ENCODE data around the gene EFNA1.

Gene EFNA1, protein sequence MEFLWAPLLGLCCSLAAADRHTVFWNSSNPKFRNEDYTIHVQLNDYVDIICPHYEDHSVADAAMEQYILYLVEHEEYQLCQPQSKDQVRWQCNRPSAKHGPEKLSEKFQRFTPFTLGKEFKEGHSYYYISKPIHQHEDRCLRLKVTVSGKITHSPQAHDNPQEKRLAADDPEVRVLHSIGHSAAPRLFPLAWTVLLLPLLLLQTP

GRCh38 chr1:155127105-155127966, at the start of gene EFNA1:
EFNA1 (plus strand) TSS chr1:155127876; CDS start chr1:155127978, 102 bp downstream.
- DNase-seq = peak; percentile 13

GRCh38 chr1:155078469-155079209, 49.0 kb upstream of the EFNA1 start, which contains the start of gene EFNA3:
EFNA3 (plus strand) TSS chr1:155078837; CDS start chr1:155078942, 105 bp downstream.
- peak; percentile 77 for DNase-seq

- no peak for DNase-seq
These were observed 48.5 kb upstream of the EFNA1 start for GRCh38 chr1:155079210-155079486.

DNA sequence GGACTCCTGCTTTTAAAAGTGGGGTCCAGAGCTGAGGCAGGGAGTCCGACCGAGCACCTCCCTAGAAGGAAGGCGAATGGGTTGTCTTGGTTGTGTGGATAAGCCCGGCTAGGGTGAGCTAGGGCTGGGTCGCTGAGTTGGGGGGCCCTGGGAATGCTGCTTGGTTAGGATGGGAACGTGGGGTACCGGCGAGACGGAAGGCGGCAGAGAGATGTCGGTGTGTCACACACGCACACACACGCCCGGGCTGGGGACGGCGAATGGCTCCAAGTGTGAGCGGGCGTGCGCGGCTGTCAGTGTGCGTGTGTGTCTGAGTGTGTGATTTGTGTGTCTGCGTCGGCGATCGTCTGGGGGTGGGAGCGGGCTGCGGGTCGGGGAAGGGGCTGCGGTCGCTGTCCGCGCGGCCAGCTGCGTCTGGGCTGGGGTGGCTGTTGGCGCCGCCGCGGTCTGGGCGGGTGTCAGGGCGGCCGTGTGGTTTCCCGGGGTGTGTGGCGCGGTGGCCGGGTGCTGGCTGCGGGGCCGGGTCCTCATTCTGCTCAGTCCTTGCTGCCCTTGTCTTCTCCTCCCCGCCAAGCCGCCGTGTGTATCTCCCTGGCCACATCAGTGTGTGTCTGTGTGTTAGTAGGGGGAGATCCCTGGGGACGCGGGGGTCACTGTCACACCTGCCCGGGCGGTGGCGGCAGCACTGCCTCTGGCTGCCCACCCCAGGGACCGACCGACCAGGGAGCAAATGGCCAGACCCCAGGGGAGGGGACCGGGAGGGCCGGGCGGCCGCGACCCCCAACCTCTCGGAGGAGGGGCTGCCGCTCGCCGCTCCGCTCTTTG, 48.0 kb upstream of the EFNA1 start:
- DNase-seq = no peak

- DNase-seq = peak; percentile 74
These were observed 47.1 kb upstream of the EFNA1 start for GRCh38 chr1:155080312-155081228.

DNA sequence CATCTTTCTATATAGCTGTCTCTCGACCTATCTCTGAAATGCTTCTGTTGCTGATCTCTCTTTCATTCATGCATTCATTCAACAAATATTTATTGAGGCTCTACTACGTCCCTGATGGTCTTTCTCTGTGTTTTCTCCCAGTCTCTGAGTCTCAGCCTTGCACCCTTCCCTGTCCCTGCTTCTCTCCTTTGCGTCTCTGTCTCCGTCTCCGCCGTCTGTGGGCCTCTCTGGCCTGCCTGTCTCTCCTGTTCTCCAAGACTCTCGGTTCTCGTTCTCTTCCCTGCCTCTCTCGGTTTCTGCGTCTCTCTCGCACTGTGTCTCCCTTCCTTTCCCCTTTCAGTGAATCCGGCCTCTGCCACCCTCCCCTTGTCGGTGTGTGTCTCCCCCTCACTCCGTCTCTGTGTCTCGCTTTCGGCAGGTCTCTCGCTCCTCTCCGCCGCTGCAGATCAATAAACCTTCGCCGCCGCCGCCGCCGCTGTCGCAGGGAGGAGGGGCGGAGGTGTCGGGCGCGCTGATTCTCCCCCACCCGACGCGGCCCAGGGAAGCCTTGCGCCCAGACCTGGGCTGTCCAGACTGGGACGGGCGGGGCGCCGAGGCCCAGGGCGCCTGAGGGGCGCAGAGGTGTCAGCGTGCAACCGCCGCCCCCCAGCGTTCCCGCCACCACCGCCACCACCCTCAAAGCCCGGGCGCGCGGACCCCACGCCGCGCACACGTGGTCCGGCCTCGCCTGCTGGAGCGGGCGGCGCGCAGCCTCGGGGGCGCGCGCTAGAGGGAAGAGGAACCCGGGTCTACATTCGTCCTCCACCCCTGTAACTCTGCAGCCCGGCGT, 46.0 kb upstream of the EFNA1 start:
- DNase-seq = peak; percentile 39

- no peak for DNase-seq
These were observed 45.2 kb upstream of the EFNA1 start for GRCh38 chr1:155082301-155083051.

DNA sequence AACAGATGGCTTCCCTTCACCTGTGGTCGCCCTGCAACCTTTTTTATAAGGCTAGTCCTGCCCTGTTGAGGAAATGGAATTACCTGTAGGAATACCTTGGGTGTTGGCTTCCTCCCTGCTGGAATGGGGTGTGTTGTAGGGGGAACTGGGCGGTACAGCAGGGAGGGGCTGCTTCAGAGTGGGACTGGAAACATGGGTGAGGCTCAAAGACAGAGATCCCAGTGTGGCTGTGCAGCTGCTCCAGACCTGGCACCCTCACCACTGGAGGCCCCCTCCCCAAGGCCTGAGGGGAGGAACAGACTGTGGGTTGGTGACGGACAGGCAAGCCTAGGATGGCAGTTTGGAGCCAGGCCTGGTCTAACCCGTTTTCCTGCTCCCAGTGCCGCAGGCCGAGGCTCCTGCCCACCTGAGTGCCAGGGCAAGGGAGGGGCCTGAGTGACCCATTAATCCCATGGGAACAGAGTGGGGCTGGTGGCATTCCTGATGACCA, 44.6 kb upstream of the EFNA1 start:
- DNase-seq = no peak

GRCh38 chr1:155083865-155084721, 43.6 kb upstream of the EFNA1 start:
- peak; percentile 55 for DNase-seq

GRCh38 chr1:155084722-155085503, 42.8 kb upstream of the EFNA1 start:
- peak; percentile 89 for DNase-seq

- DNase-seq = no peak
These were observed 42.1 kb upstream of the EFNA1 start for GRCh38 chr1:155085504-155086127.

DNA sequence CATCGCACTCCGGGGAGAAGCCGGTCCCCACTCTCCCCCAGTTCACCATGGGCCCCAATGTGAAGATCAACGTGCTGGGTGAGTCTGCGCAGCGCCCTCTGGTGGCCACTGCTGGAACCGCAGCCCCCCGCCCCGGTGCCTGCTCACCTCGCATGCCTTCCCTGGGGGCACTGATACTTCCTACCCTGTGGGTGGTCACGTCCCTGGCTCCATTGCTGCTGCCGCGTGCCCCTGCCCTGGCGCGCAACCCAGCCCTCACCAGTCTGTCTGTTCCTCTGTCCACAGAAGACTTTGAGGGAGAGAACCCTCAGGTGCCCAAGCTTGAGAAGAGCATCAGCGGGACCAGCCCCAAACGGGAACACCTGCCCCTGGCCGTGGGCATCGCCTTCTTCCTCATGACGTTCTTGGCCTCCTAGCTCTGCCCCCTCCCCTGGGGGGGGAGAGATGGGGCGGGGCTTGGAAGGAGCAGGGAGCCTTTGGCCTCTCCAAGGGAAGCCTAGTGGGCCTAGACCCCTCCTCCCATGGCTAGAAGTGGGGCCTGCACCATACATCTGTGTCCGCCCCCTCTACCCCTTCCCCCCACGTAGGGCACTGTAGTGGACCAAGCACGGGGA, 41.4 kb upstream of the EFNA1 start:
- DNase-seq = peak; percentile 45

- no peak for DNase-seq
These were observed 40.7 kb upstream of the EFNA1 start for GRCh38 chr1:155086856-155087535.

DNA sequence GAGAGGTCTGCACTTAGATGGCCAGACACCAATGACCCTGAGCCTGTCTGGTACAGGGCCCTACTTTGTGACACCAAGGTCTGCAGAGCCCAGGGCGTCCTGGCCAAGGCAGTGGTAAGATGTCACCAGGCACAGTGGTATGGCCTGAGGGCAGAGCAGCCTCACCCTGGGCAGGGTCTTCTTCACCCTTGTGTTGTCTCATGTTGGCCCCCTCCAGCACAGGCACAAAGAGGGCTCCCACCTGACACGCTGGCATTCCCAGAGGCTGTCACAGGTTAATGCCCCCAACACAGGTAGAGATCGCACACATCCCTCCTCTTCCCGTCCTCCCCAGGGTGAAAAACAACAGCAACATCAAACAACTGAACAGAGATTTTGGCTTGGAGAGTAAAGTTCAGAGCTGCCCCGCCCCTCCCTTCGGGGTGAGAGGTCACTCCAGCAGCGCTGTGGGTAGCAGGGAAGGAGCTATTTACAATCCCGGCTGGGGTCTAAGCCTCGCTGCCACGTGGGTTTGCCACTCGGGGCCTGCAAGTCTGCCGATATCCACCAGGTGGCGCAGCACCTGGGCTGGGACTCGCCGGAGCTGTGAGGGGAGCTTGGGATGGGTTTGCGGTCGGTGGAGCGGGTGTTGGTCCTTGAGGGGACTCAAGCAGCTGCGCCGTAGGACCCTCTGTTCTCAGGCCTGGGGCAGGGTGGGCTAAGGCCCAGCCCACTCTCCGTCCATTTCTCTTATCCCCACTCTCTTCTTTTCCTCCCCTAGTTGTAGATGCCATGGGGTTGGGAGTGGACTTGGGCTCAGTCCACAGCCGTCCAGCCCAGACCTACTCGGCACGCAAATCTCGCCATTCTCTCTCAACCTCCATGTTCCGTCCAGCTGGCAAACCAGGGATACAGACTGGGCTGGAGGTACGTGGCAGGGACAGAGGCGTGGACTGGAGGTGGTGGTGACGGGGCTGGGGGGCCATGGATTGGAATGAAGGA, 36.3 kb upstream of the EFNA1 start:
- DNase-seq = peak; percentile 77

- no peak for DNase-seq
These were observed 35.5 kb upstream of the EFNA1 start for GRCh38 chr1:155092131-155092530.

All from COR-L47 (cell line).